ENCODE measurements around the gene OR1D5. TPM values are rescaled to one million over a fixed set of nuclear protein-coding genes. Genes with fewer than 3 reads are reported as not detected.
A peak's percentile ranks its signal among the peaks of the same experiment; 100 is the strongest.

The OR1D5 gene
- total and polyA plus RNA-seq, 2 donors (not counting 3 experiments of a cell fraction or from before 2014, with no cell fraction given) = not detected

DNA sequence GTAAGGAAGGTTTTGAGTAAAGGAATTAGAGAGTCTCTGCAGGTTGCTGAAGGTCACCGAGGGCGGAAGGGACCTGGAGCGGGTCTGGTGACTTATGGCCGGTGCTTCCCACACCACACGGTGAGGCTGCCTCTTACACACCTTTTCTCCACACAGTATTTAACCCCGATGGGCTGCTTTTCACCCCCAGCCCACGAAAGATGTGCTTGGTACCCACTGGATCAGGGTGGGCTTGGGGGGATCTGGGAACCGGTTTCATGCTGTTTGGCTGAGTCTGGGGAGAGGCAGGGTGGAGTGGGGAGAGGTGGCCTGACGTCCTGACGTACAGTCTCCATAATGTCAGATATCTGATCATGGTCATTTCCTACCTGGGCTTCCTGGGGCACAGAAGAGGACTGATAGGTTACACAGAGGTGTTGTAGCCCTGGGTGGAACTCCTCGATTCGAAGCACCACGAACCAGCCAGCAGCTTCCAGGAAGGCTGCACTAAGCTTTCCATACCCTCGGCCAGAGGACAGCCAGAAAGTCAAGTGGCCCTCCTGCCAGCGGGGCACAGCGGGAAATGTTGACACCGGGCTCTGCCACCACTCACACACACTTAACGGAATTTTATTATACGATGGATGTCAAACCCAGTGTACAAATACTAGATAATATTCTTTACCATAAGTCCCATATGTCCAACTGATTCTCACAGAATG is 34.0 kb downstream of the OR1D5 start:
- Histone ChIP-seq H3K4me1 (ENCODE audit: control insufficient read depth, extremely low read depth, insufficient read depth, low read length) (peaks cover 16% of the 10 kb centered on the region), H3K9ac (replicated peaks; ENCODE audit: extremely low read depth, insufficient read depth, low read length) (peak overlapping the region; percentile 62), H3K9me3 (replicated peaks; ENCODE audit: control insufficient read depth, insufficient read depth, low read length) (no peaks in the 10 kb centered on the region), H3K27me3 (ENCODE audit: control insufficient read depth in 2 of 2, insufficient read depth in 2 of 2, low read length in 2 of 2) (no peaks in the 10 kb centered on the region), H3K4me3 (replicated peaks in 1 of 3; ENCODE audit: insufficient read depth in 1 of 3, low read depth in 1 of 3, low read length in 3 of 3) (no peak overlapping the region), H3K4me2 (ENCODE audit: insufficient read depth, low read length) (no peak overlapping the region), H3K36me3 (ENCODE audit: control insufficient read depth in 2 of 2, extremely low read depth in 1 of 2, insufficient read depth in 2 of 2, low read length in 2 of 2) (no peaks in the 10 kb centered on the region), H3K9me1 (replicated peaks; ENCODE audit: control insufficient read depth, extremely low read depth, insufficient read depth, low read length) (no peaks in the 10 kb centered on the region), H3K79me2 (ENCODE audit: control insufficient read depth, insufficient read depth, low read length) (no peaks in the 10 kb centered on the region), H3K27ac (ENCODE audit: insufficient read depth, low read depth, low read length) (peak overlapping the region; percentile 99), H4K20me1 (replicated peaks; ENCODE audit: control insufficient read depth, extremely low read depth, insufficient read depth, low read length) (no peaks in the 10 kb centered on the region), H2AFZ (ENCODE audit: low read depth, low read length) (peak overlapping the region; percentile 14)
- DNase-seq (ENCODE audit: low read depth, low spot score) = no peak
- FAIRE-seq = peak; percentile 26
- no TSS peak for BruUV-seq (replicated peaks)
- intact Hi-C loops (cut with micrococcal nuclease) = no loop called here
- ChIA-PET POLR2A (no interaction called here), CTCF (no interaction called here)
- dilution Hi-C loops (cut with MboI; ENCODE audit: extremely low pct_ligation_motif_present, low sequenced_read_pairs) = no loop called here
- TF ChIP-seq POLR2AphosphoS5 (IDR thresholded peaks at IDR 0.05; ENCODE audit: insufficient read depth, low read depth, low read length) (no peak), JUN (IDR thresholded peaks at IDR 0.05; ENCODE audit: borderline replicate concordance, insufficient read depth, insufficient read length, low read depth) (no peak), FOS (IDR thresholded peaks at IDR 0.05; ENCODE audit: borderline replicate concordance, insufficient read depth, low read length) (no peak), POLR2A (IDR thresholded peaks at IDR 0.05; ENCODE audit: low read depth, low read length) (no peak)

DNA sequence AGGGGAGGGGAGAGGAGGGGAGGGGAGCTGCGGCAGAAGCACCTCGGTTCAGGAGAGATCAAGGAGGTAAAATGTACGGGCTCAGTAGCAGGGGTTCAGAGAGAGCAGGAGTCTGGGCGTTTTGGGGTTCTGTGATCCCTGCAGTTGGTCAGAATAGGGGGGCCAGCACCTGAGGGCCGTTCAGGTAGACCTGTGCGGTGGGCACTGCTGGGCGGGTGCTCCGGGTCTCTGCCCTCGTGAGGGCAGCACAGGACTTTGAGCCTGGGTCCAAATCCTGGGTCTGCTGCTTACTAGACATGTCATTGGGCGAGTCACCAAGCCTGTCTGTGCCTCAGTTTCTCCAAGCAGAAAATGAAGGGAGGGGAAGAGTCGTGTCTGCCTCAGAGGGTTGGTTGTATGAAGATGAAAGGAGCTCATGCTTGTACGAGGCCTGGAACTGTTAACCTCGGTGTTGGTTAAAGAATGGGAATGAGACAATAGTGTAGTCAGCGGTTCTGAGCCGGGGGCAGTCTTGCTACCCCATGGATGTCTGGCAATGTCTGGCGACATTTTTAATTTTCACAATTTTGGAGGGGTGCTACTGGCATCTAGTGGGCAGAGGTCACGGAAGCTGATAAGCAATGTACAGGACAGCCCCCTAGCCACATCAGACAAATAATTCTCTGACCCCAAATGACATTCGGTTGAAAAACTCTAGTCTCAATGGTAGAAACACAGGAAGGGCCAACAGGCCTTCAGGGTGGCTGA is 35.4 kb downstream of the OR1D5 start:
- dilution Hi-C loops (cut with MboI; ENCODE audit: extremely low pct_ligation_motif_present, low sequenced_read_pairs) = no loop called here
- ChIA-PET POLR2A (no interaction called here), CTCF (interaction anchor here (1.5 kb wide), 1 partner anchor 15 kb away, joined by 5 read pairs; no protein-coding TSS in a partner anchor)
- Histone ChIP-seq H3K9ac (replicated peaks; ENCODE audit: extremely low read depth, insufficient read depth, low read length) (no peak overlapping the region), H3K79me2 (ENCODE audit: control insufficient read depth, insufficient read depth, low read length) (no peaks in the 10 kb centered on the region), H3K4me2 (ENCODE audit: insufficient read depth, low read length) (no peak overlapping the region), H3K36me3 (ENCODE audit: control insufficient read depth in 2 of 2, extremely low read depth in 1 of 2, insufficient read depth in 2 of 2, low read length in 2 of 2) (no peaks in the 10 kb centered on the region), H3K4me3 (replicated peaks in 1 of 3; ENCODE audit: insufficient read depth in 1 of 3, low read depth in 1 of 3, low read length in 3 of 3) (no peak overlapping the region), H3K27me3 (ENCODE audit: control insufficient read depth in 2 of 2, insufficient read depth in 2 of 2, low read length in 2 of 2) (no peaks in the 10 kb centered on the region), H3K4me1 (ENCODE audit: control insufficient read depth, extremely low read depth, insufficient read depth, low read length) (peaks cover 16% of the 10 kb centered on the region), H3K9me3 (replicated peaks; ENCODE audit: control insufficient read depth, insufficient read depth, low read length) (no peaks in the 10 kb centered on the region), H3K9me1 (replicated peaks; ENCODE audit: control insufficient read depth, extremely low read depth, insufficient read depth, low read length) (no peaks in the 10 kb centered on the region), H2AFZ (ENCODE audit: low read depth, low read length) (no peak overlapping the region), H4K20me1 (replicated peaks; ENCODE audit: control insufficient read depth, extremely low read depth, insufficient read depth, low read length) (no peaks in the 10 kb centered on the region), H3K27ac (ENCODE audit: insufficient read depth, low read depth, low read length) (no peak overlapping the region)
- no peak for FAIRE-seq
- no peak for TF ChIP-seq POLR2AphosphoS5 (IDR thresholded peaks at IDR 0.05; ENCODE audit: insufficient read depth, low read depth, low read length)
- no peak for TF ChIP-seq FOS (IDR thresholded peaks at IDR 0.05; ENCODE audit: borderline replicate concordance, insufficient read depth, low read length)
- TF ChIP-seq, protein P1, sequence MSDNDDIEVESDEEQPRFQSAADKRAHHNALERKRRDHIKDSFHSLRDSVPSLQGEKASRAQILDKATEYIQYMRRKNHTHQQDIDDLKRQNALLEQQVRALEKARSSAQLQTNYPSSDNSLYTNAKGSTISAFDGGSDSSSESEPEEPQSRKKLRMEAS (IDR thresholded peaks at IDR 0.05; ENCODE audit: insufficient read depth, insufficient read length) = no peak
- TF ChIP-seq EZH2 (IDR thresholded peaks at IDR 0.05; ENCODE audit: borderline replicate concordance, low read depth, low read length, severe bottlenecking) = no peak
- TF ChIP-seq, protein P2, sequence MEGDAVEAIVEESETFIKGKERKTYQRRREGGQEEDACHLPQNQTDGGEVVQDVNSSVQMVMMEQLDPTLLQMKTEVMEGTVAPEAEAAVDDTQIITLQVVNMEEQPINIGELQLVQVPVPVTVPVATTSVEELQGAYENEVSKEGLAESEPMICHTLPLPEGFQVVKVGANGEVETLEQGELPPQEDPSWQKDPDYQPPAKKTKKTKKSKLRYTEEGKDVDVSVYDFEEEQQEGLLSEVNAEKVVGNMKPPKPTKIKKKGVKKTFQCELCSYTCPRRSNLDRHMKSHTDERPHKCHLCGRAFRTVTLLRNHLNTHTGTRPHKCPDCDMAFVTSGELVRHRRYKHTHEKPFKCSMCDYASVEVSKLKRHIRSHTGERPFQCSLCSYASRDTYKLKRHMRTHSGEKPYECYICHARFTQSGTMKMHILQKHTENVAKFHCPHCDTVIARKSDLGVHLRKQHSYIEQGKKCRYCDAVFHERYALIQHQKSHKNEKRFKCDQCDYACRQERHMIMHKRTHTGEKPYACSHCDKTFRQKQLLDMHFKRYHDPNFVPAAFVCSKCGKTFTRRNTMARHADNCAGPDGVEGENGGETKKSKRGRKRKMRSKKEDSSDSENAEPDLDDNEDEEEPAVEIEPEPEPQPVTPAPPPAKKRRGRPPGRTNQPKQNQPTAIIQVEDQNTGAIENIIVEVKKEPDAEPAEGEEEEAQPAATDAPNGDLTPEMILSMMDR (IDR thresholded peaks at IDR 0.05; ENCODE audit: extremely low read depth in 1 of 2, insufficient read depth in 1 of 2, low read depth in 1 of 2, low read length in 2 of 2) = no peak
- no peak for TF ChIP-seq GATA2 (IDR thresholded peaks at IDR 0.05; ENCODE audit: insufficient read depth, insufficient read length, low read depth, low read length)
- no peak for DNase-seq (ENCODE audit: low read depth, low spot score)
- no TSS peak for BruUV-seq (replicated peaks)
- intact Hi-C loops (cut with micrococcal nuclease) = no loop called here
